ENCODE data around the gene CYP4F22.
"Not testable (repeated sequence)": the region's sequence is repeated elsewhere in the genome, so short reads cannot be mapped to it uniquely, and the experiment has no call there.

The CYP4F22 gene

DNA sequence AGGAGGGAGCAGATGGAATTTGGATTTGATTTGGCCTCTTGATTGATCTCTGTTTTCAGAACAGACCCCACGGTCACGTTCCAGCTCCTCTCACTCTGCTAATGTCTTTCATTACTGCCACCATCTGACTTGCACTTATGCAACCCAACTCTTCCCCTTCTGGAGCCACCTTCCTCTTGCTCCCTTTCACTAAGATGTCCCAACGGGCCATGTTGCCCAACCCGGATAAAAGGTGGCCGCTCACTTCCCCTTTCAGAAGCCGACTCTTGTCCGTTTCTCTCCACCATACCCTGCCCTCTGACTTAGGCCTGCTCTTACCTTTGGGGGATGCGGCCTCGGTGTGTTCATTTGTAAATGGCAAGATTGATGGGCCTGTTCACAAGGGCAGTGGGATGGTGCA lies 79.3 kb downstream of the CYP4F22 start:
- Histone ChIP-seq H3K4me1 (ENCODE audit: control insufficient read depth, low read depth, low read length) (no peaks in the 10 kb centered on the region), H3K27ac (ENCODE audit: low read length) (no peak overlapping the region), H3K4me3 (ENCODE audit: low read length) (no peak overlapping the region), H3K9me3 (ENCODE audit: control insufficient read depth, low read depth, low read length) (peaks cover 44% of the 10 kb centered on the region), H3K9ac (ENCODE audit: low read length) (no peak overlapping the region), H3K27me3 (ENCODE audit: control insufficient read depth, insufficient read depth, low read length) (no peaks in the 10 kb centered on the region), H3K36me3 (ENCODE audit: control insufficient read depth, low read depth, low read length) (no peaks in the 10 kb centered on the region)

DNA sequence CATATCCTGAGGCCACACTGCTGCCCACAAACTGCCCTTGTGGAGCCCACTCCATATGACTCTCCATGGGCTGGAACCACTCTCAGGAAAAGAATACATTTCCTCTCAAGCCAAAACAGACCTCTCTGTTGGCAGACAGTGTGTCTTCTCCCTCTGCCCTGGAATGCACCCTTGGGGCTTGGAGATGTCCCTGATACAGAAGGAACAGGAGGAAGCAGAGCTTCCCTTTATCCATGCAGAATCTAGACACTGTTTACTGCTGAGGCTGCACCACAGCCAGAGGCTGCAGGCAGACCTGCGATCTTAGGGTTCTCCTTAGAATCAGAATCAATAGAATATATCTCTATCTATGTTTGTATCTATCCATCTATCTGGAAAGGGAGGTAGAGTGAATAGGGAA lies 79.9 kb downstream of the CYP4F22 start:
- H3K4me3 ChIP-seq (ENCODE audit: low read length): no peak overlapping the region
- H3K9ac ChIP-seq (ENCODE audit: low read length): no peak overlapping the region
- no peak overlapping the region for H3K27ac ChIP-seq (ENCODE audit: low read length)
- H3K4me1 ChIP-seq (ENCODE audit: control insufficient read depth, low read depth, low read length): no peaks in the 10 kb centered on the region
- H3K27me3 ChIP-seq (ENCODE audit: control insufficient read depth, insufficient read depth, low read length): no peaks in the 10 kb centered on the region
- H3K36me3 ChIP-seq (ENCODE audit: control insufficient read depth, low read depth, low read length): no peaks in the 10 kb centered on the region
- H3K9me3 ChIP-seq (ENCODE audit: control insufficient read depth, low read depth, low read length): peaks cover 42% of the 10 kb centered on the region

DNA sequence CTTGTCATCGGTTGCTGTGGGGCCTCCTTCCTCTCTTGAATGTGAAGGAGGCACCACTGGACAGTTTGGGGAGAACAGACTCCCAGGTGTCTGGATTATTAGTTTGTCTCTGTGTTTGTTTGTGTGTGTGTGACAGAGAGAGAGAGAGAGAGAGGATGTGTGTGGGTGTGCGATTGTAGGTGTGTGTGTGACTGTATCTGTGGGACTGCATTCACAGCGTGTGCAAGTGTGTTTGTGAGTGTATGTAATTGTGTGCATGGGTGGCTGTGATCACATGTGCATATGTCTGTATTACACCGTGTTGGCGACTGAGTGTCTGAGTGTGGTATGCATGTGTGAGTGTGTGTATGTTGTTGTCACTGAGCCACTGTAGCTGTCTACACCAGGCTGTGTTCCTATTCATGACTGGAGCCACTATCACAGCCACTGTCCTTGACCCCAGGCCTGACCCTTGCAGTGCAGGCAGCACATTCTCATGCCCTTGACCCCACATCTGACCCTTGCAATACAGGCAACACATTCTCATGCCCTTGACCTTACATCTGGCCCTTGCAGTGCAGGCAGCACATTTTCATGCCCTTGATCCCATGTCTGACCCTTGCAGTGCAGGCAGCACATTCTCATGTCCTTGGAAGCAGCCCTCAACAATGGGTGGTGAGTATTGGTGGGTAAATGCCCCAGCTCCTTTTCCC lies 81.6 kb downstream of the CYP4F22 start:
- no peaks in the 10 kb centered on the region for H3K4me1 ChIP-seq (ENCODE audit: control insufficient read depth, low read depth, low read length)
- no peaks in the 10 kb centered on the region for H3K27me3 ChIP-seq (ENCODE audit: control insufficient read depth, insufficient read depth, low read length)
- peaks cover 48% of the 10 kb centered on the region for H3K9me3 ChIP-seq (ENCODE audit: control insufficient read depth, low read depth, low read length)
- H3K4me3 ChIP-seq (ENCODE audit: low read length): no peak overlapping the region
- no peaks in the 10 kb centered on the region for H3K36me3 ChIP-seq (ENCODE audit: control insufficient read depth, low read depth, low read length)
- H3K9ac ChIP-seq (ENCODE audit: low read length): no peak overlapping the region
- no peak overlapping the region for H3K27ac ChIP-seq (ENCODE audit: low read length)

DNA sequence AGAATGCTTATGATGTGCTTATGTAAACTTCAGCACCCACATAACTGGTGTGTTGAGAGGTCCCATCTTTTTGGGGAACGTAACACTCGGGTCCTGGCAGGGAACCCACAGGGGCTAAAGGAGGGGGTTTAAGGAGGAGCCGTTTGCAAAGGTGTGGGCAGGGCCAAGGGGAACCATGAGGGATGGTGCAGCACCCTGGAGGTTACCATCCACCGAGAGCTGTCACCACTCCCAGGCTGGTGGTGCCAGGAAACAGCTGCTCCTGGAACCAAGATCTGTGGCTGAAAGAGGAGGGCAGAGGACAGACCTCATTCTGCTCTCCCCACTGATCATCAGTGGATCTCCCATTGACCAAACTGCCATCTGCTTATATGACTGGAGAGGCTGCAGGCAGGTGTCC lies 83.5 kb downstream of the CYP4F22 start:
- H3K27me3 ChIP-seq (ENCODE audit: control insufficient read depth, insufficient read depth, low read length): no peaks in the 10 kb centered on the region
- H3K27ac ChIP-seq (ENCODE audit: low read length): no peak overlapping the region
- no peak overlapping the region for H3K9ac ChIP-seq (ENCODE audit: low read length)
- H3K36me3 ChIP-seq (ENCODE audit: control insufficient read depth, low read depth, low read length): no peaks in the 10 kb centered on the region
- H3K4me3 ChIP-seq (ENCODE audit: low read length): no peak overlapping the region
- H3K4me1 ChIP-seq (ENCODE audit: control insufficient read depth, low read depth, low read length): no peaks in the 10 kb centered on the region
- H3K9me3 ChIP-seq (ENCODE audit: control insufficient read depth, low read depth, low read length): peaks cover 50% of the 10 kb centered on the region

DNA sequence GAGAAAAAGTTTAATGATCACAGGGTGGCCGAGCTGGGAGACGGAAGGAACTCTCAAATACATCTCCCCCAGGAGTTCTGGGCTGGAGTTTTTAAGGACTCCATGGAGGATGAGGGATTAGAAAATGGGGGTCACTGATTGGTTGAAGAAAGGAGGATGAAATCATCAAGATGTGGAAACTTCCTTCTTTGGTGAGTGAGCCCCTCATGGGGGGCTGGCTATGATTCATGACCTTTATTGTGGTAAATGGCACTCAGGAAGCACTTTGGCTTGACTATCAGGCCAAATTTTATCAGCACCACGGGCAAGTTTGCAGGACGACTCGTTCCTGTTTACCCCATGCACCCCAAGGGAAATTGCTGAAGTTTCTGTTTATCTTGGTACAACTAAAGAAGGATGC lies 84.2 kb downstream of the CYP4F22 start:
- H3K27ac ChIP-seq (ENCODE audit: low read length); H3K4me1 ChIP-seq (ENCODE audit: control insufficient read depth, low read depth, low read length); H3K4me3 ChIP-seq (ENCODE audit: low read length); H3K36me3 ChIP-seq (ENCODE audit: control insufficient read depth, low read depth, low read length); H3K9ac ChIP-seq (ENCODE audit: low read length); H3K27me3 ChIP-seq (ENCODE audit: control insufficient read depth, insufficient read depth, low read length): not testable (repeated sequence)
- peaks cover 50% of the 10 kb centered on the region for H3K9me3 ChIP-seq (ENCODE audit: control insufficient read depth, low read depth, low read length)

DNA sequence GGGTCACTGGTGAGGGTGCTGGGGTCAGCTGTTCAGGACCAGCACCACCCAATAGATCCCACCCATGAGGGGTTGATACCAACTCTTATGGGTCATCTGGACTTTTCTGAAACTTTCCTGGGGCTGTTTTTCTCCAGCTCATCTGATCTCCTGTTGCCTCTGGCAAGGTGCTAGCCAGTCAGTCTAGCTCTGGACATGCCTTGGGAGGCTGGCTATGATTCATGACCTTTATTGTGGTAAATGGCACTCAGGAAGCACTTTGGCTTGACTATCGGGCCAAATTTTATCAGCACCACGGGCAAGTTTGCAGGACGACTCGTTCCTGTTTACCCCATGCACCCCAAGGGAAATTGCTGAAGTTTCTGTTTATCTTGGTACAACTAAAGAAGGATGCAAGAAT lies 85.4 kb downstream of the CYP4F22 start:
- not testable (repeated sequence) for H3K4me3 ChIP-seq (ENCODE audit: low read length); H3K4me1 ChIP-seq (ENCODE audit: control insufficient read depth, low read depth, low read length); H3K9ac ChIP-seq (ENCODE audit: low read length); H3K27me3 ChIP-seq (ENCODE audit: control insufficient read depth, insufficient read depth, low read length); H3K27ac ChIP-seq (ENCODE audit: low read length); H3K36me3 ChIP-seq (ENCODE audit: control insufficient read depth, low read depth, low read length)
- peaks cover 39% of the 10 kb centered on the region for H3K9me3 ChIP-seq (ENCODE audit: control insufficient read depth, low read depth, low read length)

DNA sequence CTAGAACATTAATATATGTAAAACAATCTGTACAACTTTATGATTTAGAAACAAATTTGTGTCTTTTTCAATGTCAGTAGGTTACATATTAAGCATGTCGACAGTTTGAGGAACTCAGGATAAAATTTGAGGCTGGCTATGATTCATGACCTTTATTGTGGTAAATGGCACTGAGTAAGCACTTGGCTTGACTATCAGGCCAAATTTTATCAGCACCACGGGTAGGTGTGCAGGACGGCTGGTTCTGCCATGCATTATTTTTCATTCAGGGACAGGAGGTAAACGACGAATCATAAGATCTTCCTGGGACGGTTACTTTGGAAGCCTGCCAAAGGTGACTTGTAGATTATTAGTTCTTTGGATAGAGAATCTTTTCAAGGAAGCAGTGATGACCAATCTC lies 86.7 kb downstream of the CYP4F22 start:
- Histone ChIP-seq H3K36me3 (ENCODE audit: control insufficient read depth, low read depth, low read length) (no peaks in the 10 kb centered on the region), H3K9me3 (ENCODE audit: control insufficient read depth, low read depth, low read length) (peaks cover 32% of the 10 kb centered on the region), H3K27me3 (ENCODE audit: control insufficient read depth, insufficient read depth, low read length) (no peaks in the 10 kb centered on the region), H3K4me1 (ENCODE audit: control insufficient read depth, low read depth, low read length) (no peaks in the 10 kb centered on the region), H3K27ac (ENCODE audit: low read length) (no peak overlapping the region), H3K9ac (ENCODE audit: low read length) (no peak overlapping the region), H3K4me3 (ENCODE audit: low read length) (no peak overlapping the region)
